Duodenal mucosa (tissue), 2 donors: Measurements from ENCODE around the gene DEPDC1B.
"Not testable (repeated sequence)": the region's sequence is repeated elsewhere in the genome, so short reads cannot be mapped to it uniquely, and the experiment has no call there.

Experiments
- H3K27ac ChIP-seq: one replicate; pipeline ENCODE4 v1.7.0; 2013; ENCODE audit warnings: low read depth, low read length
- H3K27me3 ChIP-seq, 2 donors: one replicate each; pipeline ENCODE4 v1.7.0; 2013; ENCODE audit warnings: low read length in 2 of 2, control low read depth in 1 of 2; ENCODE audit not compliant: insufficient read depth in 2 of 2, control insufficient read depth in 1 of 2
- H3K36me3 ChIP-seq, 2 donors: one replicate each; pipeline ENCODE4 v1.7.0; 2013; ENCODE audit warnings: low read length in 2 of 2, control low read depth in 1 of 2; ENCODE audit not compliant: insufficient read depth in 2 of 2, control insufficient read depth in 1 of 2
- H3K4me1 ChIP-seq, 2 donors: one replicate each; pipeline ENCODE4 v1.7.0; 2013; ENCODE audit warnings: low read length in 2 of 2, control low read depth in 1 of 2; ENCODE audit not compliant: insufficient read depth in 2 of 2, control insufficient read depth in 1 of 2
- H3K4me3 ChIP-seq, 2 donors: one replicate each; pipeline ENCODE4 v1.7.0; 2013; ENCODE audit warnings: low read length in 2 of 2, low read depth in 1 of 2
- H3K9ac ChIP-seq, 2 donors: one replicate each; pipeline ENCODE4 v1.7.0; 2013; ENCODE audit warnings: low read length in 2 of 2, low read depth in 1 of 2
- H3K9me3 ChIP-seq, 2 donors: one replicate each; pipeline ENCODE4 v1.7.0; 2013; ENCODE audit warnings: low read length in 2 of 2, control low read depth in 1 of 2; ENCODE audit not compliant: control insufficient read depth in 1 of 2

DEPDC1B gene

GRCh38 chr5:60632153-60632552 lies 67.8 kb downstream of the DEPDC1B start:
- Histone ChIP-seq H3K36me3 (peaks cover 4 to 6% of the 10 kb centered on the region in 2 donors), H3K9ac (no peak overlapping the region), H3K9me3 (no peaks in the 10 kb centered on the region), H3K4me3 (no peak overlapping the region), H3K27ac (no peak overlapping the region), H3K27me3 (no peaks in the 10 kb centered on the region), H3K4me1 (no peaks in the 10 kb centered on the region)

GRCh38 chr5:60630836-60631235 lies 69.1 kb downstream of the DEPDC1B start:
- Histone ChIP-seq H3K27me3 (no peaks in the 10 kb centered on the region), H3K4me1 (no peaks in the 10 kb centered on the region), H3K4me3 (no peak overlapping the region), H3K36me3 (peaks cover 4 to 6% of the 10 kb centered on the region in 2 donors), H3K9ac (no peak overlapping the region), H3K27ac (no peak overlapping the region), H3K9me3 (no peaks in the 10 kb centered on the region)

- H3K9ac ChIP-seq = no peak overlapping the region
- H3K27me3 ChIP-seq = no peaks in the 10 kb centered on the region
- H3K36me3 ChIP-seq = peaks cover 4 to 6% of the 10 kb centered on the region in 2 donors
- no peaks in the 10 kb centered on the region for H3K4me1 ChIP-seq
- H3K9me3 ChIP-seq = no peaks in the 10 kb centered on the region
- no peak overlapping the region for H3K27ac ChIP-seq
- H3K4me3 ChIP-seq = no peak overlapping the region
Measured at GRCh38 chr5:60630179-60630578, 69.8 kb downstream of the DEPDC1B start.

- not testable (repeated sequence) for H3K27me3 ChIP-seq, H3K4me3 ChIP-seq, H3K4me1 ChIP-seq, H3K27ac ChIP-seq, H3K9ac ChIP-seq, H3K36me3 ChIP-seq, H3K9me3 ChIP-seq
Measured at GRCh38 chr5:60624875-60625274, 75.1 kb downstream of the DEPDC1B start.

- not testable (repeated sequence) for H3K9ac ChIP-seq, H3K4me1 ChIP-seq, H3K4me3 ChIP-seq, H3K36me3 ChIP-seq, H3K9me3 ChIP-seq, H3K27me3 ChIP-seq, H3K27ac ChIP-seq
Measured at GRCh38 chr5:60620752-60621151, 79.2 kb downstream of the DEPDC1B start.

GRCh38 chr5:60613826-60614225 lies 86.1 kb downstream of the DEPDC1B start:
- Histone ChIP-seq H3K36me3 (no peaks in the 10 kb centered on the region), H3K27ac (no peak overlapping the region), H3K4me3 (no peak overlapping the region), H3K9me3 (no peaks in the 10 kb centered on the region), H3K9ac (no peak overlapping the region), H3K4me1 (no peaks in the 10 kb centered on the region), H3K27me3 (no peaks in the 10 kb centered on the region)

GRCh38 chr5:60611099-60611740 lies 88.7 kb downstream of the DEPDC1B start:
- no peak overlapping the region for H3K4me3 ChIP-seq
- no peaks in the 10 kb centered on the region for H3K36me3 ChIP-seq
- H3K9ac ChIP-seq = no peak overlapping the region
- H3K9me3 ChIP-seq = no peaks in the 10 kb centered on the region
- no peaks in the 10 kb centered on the region for H3K27me3 ChIP-seq
- no peak overlapping the region for H3K27ac ChIP-seq
- H3K4me1 ChIP-seq = no peaks in the 10 kb centered on the region

GRCh38 chr5:60604771-60605170 lies 95.2 kb downstream of the DEPDC1B start:
- H3K36me3 ChIP-seq = peaks cover 0 to 7% of the 10 kb centered on the region in 2 donors
- no peak overlapping the region for H3K4me3 ChIP-seq
- no peaks in the 10 kb centered on the region for H3K9me3 ChIP-seq
- no peak overlapping the region for H3K27ac ChIP-seq
- H3K4me1 ChIP-seq = no peaks in the 10 kb centered on the region
- H3K9ac ChIP-seq = no peak overlapping the region
- H3K27me3 ChIP-seq = no peaks in the 10 kb centered on the region

- Histone ChIP-seq H3K4me3 (no peak overlapping the region), H3K27me3 (no peaks in the 10 kb centered on the region), H3K27ac (no peak overlapping the region), H3K9me3 (no peaks in the 10 kb centered on the region), H3K9ac (no peak overlapping the region), H3K4me1 (no peaks in the 10 kb centered on the region), H3K36me3 (peaks cover 0 to 7% of the 10 kb centered on the region in 2 donors)
Measured at GRCh38 chr5:60598424-60598823, 101.5 kb downstream of the DEPDC1B start.

GRCh38 chr5:60597572-60598320 lies 102.2 kb downstream of the DEPDC1B start:
- Histone ChIP-seq H3K27ac (no peak overlapping the region), H3K4me3 (no peak overlapping the region), H3K9ac (no peak overlapping the region)

More at GRCh38 chr5:60597572-60598320, 102.2 kb downstream of the DEPDC1B start:
- H3K27me3 ChIP-seq = no peaks in the 10 kb centered on the region
- no peaks in the 10 kb centered on the region for H3K9me3 ChIP-seq
- H3K4me1 ChIP-seq = no peaks in the 10 kb centered on the region
- H3K36me3 ChIP-seq = peaks cover 0 to under 1% of the 10 kb centered on the region in 2 donors
